GM23338 (cell line): ENCODE measurements around the gene EPHB2. TPM values are rescaled to one million over a fixed set of nuclear protein-coding genes. Genes with fewer than 3 reads are reported as not detected.

Source experiments
- ATAC-seq: fragments of 200-7000 bp; cut with Tn5 transposase; 3 replicates; pipeline ENCODE4 v1.9.1; 2020
- DNase-seq: peaks from one replicate; pipeline ENCODE4 v3.0.0-alpha.2; 2015; ENCODE audit warnings: low spot score
- H2AFZ ChIP-seq: fragments of 200-600 bp; sonication (generic); 2 replicates; pipeline ENCODE4 v1.8.0; 2016; ENCODE audit warnings: antibody characterized with exemption, mild to moderate bottlenecking, moderate library complexity
- H3F3A ChIP-seq: fragments of 200-600 bp; sonication (generic); replicated peaks from 2 replicates; pipeline ENCODE4 v1.8.0; 2017; ENCODE audit warnings: antibody characterized with exemption, mixed run types, low read depth
- H3K27ac ChIP-seq: fragments of 200-600 bp; sonication (generic); 2 replicates; pipeline ENCODE4 v1.6.1; 2016; ENCODE audit warnings: low read depth
- H3K27me3 ChIP-seq: fragments of 200-600 bp; sonication (generic); 2 replicates; pipeline ENCODE4 v1.8.0; 2016; ENCODE audit warnings: mild to moderate bottlenecking, mixed run types, moderate library complexity; ENCODE audit not compliant: insufficient read depth
- H3K36me3 ChIP-seq: fragments of 200-600 bp; sonication (generic); 2 replicates; pipeline ENCODE4 v1.8.0; 2016; ENCODE audit warnings: mild to moderate bottlenecking; ENCODE audit not compliant: insufficient read depth
- H3K4me1 ChIP-seq: fragments of 200-600 bp; sonication (generic); 2 replicates; pipeline ENCODE4 v1.8.0; 2016; ENCODE audit warnings: mild to moderate bottlenecking, moderate library complexity; ENCODE audit not compliant: insufficient read depth
- H3K4me2 ChIP-seq: fragments of 200-600 bp; sonication (generic); 2 replicates; pipeline ENCODE4 v1.7.1; 2017; ENCODE audit warnings: mixed run types
- H3K4me3 ChIP-seq: fragments of 200-600 bp; sonication (generic); 2 replicates; pipeline ENCODE4 v1.6.1; 2016; ENCODE audit warnings: mixed run types
- H3K79me2 ChIP-seq: fragments of 200-600 bp; sonication (generic); replicated peaks from 2 replicates; pipeline ENCODE4 v1.8.0; 2017; ENCODE audit warnings: mild to moderate bottlenecking; ENCODE audit not compliant: insufficient read depth
- H3K9me2 ChIP-seq: fragments of 200-600 bp; sonication (generic); 2 replicates; pipeline ENCODE4 v1.8.0; 2017; ENCODE audit not compliant: insufficient read depth
- H4K20me1 ChIP-seq: fragments of 200-600 bp; sonication (generic); replicated peaks from 2 replicates; pipeline ENCODE4 v1.8.0; 2017; ENCODE audit warnings: mild to moderate bottlenecking; ENCODE audit not compliant: insufficient read depth
- H3K27ac Mint-ChIP-seq: 2 replicates; pipeline ENCODE4 v1.8.0; 2020; ENCODE audit warnings: inconsistent platforms, mild to moderate bottlenecking, moderate library complexity, mixed read lengths
- H3K27me3 Mint-ChIP-seq: 3 replicates; pipeline ENCODE4 v1.8.0; 2022; ENCODE audit warnings: low read depth, mild to moderate bottlenecking, moderate library complexity, mixed read lengths, inconsistent platforms; ENCODE audit not compliant: insufficient read depth, poor library complexity
- H3K36me3 Mint-ChIP-seq: 3 replicates; pipeline ENCODE4 v1.8.0; 2021; ENCODE audit warnings: low read depth, mild to moderate bottlenecking, inconsistent platforms, moderate library complexity, mixed read lengths
- H3K4me1 Mint-ChIP-seq: 3 replicates; pipeline ENCODE4 v1.8.0; 2020; ENCODE audit warnings: mild to moderate bottlenecking, inconsistent platforms, mixed read lengths
- H3K4me3 Mint-ChIP-seq: 3 replicates; pipeline ENCODE4 v1.8.0; 2021; ENCODE audit warnings: moderate library complexity, mild to moderate bottlenecking, inconsistent platforms, mixed read lengths
- H3K9me3 Mint-ChIP-seq: 3 replicates; pipeline ENCODE4 v1.8.0; 2020; ENCODE audit warnings: moderate library complexity, mild to moderate bottlenecking, inconsistent platforms, mixed read lengths
- CREB1 ChIP-seq: fragments of 250-450 bp; sonication (Bioruptor Pico); IDR thresholded peaks from 2 replicates; pipeline ENCODE4 v1.5.0; 2020; ENCODE audit warnings: low read depth, mild to moderate bottlenecking, moderate library complexity
- ETS1 ChIP-seq: IDR thresholded peaks from 2 replicates; pipeline ENCODE4 v1.6.1; 2016; ENCODE audit warnings: antibody characterized with exemption
- EZH2 ChIP-seq: fragments of 200-600 bp; sonication (generic); IDR thresholded peaks from one replicate; pipeline ENCODE4 v1.8.0; 2017; ENCODE audit warnings: antibody characterized with exemption, mild to moderate bottlenecking, low read depth; ENCODE audit not compliant: unreplicated experiment
- EZH2phosphoT487 ChIP-seq: fragments of 200-600 bp; sonication (generic); IDR thresholded peaks from one replicate; pipeline ENCODE4 v1.8.1; 2018; ENCODE audit warnings: antibody characterized with exemption; ENCODE audit not compliant: unreplicated experiment
- JUNB ChIP-seq: IDR thresholded peaks from one replicate; pipeline ENCODE4 v1.6.1; 2016; ENCODE audit warnings: antibody characterized with exemption; ENCODE audit not compliant: unreplicated experiment
- NANOG ChIP-seq: IDR thresholded peaks from 2 replicates; pipeline ENCODE4 v1.6.1; 2016; ENCODE audit warnings: antibody characterized with exemption, borderline replicate concordance
- POLR2AphosphoS5 ChIP-seq: IDR thresholded peaks from 2 replicates; pipeline ENCODE4 v1.6.1; 2016; ENCODE audit warnings: antibody characterized with exemption, low read depth
- REST ChIP-seq: IDR thresholded peaks from one replicate; pipeline ENCODE4 v1.6.1; 2018; ENCODE audit warnings: antibody characterized with exemption; ENCODE audit not compliant: unreplicated experiment
- STAT1 ChIP-seq: IDR thresholded peaks from one replicate; pipeline ENCODE4 v1.6.1; 2016; ENCODE audit warnings: antibody characterized with exemption; ENCODE audit not compliant: unreplicated experiment
- ZNF114 ChIP-seq: fragments of 250-450 bp; sonication (Bioruptor Pico); IDR thresholded peaks from 2 replicates; pipeline ENCODE4 v1.5.0; 2020; ENCODE audit warnings: mild to moderate bottlenecking, moderate library complexity
- ZNF331 ChIP-seq: fragments of 250-450 bp; sonication (Bioruptor Pico); IDR thresholded peaks from 2 replicates; pipeline ENCODE4 v1.5.0; 2020; ENCODE audit warnings: low read depth, mild to moderate bottlenecking, moderate library complexity
- polyA plus RNA-seq: library from polyadenylated mRNA; unstranded; fragments of >200 nt; fragmentation: Nextera tagmentation; extraction: Ambion mirVana; gene quantifications from 2 replicates; pipeline ENCODE4 v1.2.1, GENCODE V29; 2016
- total RNA-seq: library from RNA; depleted of rRNA; stranded (reverse); fragments of >200 nt; shearing (Covaris generic); gene quantifications from 2 replicates; pipeline ENCODE4 v1.2.3, GENCODE V29; 2014
- TF ChIP-seq, protein P1 (sequence below): fragments of 250-450 bp; sonication (Bioruptor Pico); IDR thresholded peaks from 2 replicates; pipeline ENCODE4 v1.5.0; 2020; ENCODE audit warnings: mild to moderate bottlenecking, moderate library complexity
- TF ChIP-seq, protein P2 (sequence below), 2 experiments: fragments of 200-600 bp in 1 of 2; sonication (generic) in 1 of 2; conservative IDR thresholded peaks; 2 replicates each; pipeline versions ENCODE4 v1.5.1 to v1.6.1; 2016 to 2017; ENCODE audit warnings: antibody characterized with exemption in 2 of 2, low read depth in 2 of 2, mild to moderate bottlenecking in 2 of 2, moderate library complexity in 1 of 2

EPHB2 gene
- total and polyA plus RNA-seq, 2 experiments from 2014 or later = 4.1 to 20.1 TPM

- Histone ChIP-seq H3K4me2 (no peak overlapping the region), H3K27me3 (no peaks in the 10 kb centered on the region), H3K9me2 (no peaks in the 10 kb centered on the region), H3K27ac (no peak overlapping the region), H4K20me1 (no peaks in the 10 kb centered on the region; the same call in 1 of the 2 replicates), H3K36me3 (no peaks in the 10 kb centered on the region), H3F3A (no peaks in the 10 kb centered on the region), H3K4me3 (no peak overlapping the region), H3K4me1 (no peaks in the 10 kb centered on the region), H2AFZ (0 out of 2 replicates have a peak overlapping the region, but pooled peaks have one; percentile 43), H3K79me2 (no peaks in the 10 kb centered on the region)
- Mint-ChIP-seq H3K36me3 (no peaks in the 10 kb centered on the region), H3K9me3 (no peaks in the 10 kb centered on the region), H3K27me3 (peaks cover 10% of the 10 kb centered on the region), H3K4me3 (no peak overlapping the region), H3K4me1 (no peaks in the 10 kb centered on the region), H3K27ac (no peak overlapping the region)
- no peak for DNase-seq
- no peak for TF ChIP-seq EZH2phosphoT487
- no peak for TF ChIP-seq REST
- no peak for TF ChIP-seq ETS1
- TF ChIP-seq ZNF331 (CRISPR knock-in tag) = no peak
- TF ChIP-seq EZH2 = no peak
- TF ChIP-seq, protein P1, sequence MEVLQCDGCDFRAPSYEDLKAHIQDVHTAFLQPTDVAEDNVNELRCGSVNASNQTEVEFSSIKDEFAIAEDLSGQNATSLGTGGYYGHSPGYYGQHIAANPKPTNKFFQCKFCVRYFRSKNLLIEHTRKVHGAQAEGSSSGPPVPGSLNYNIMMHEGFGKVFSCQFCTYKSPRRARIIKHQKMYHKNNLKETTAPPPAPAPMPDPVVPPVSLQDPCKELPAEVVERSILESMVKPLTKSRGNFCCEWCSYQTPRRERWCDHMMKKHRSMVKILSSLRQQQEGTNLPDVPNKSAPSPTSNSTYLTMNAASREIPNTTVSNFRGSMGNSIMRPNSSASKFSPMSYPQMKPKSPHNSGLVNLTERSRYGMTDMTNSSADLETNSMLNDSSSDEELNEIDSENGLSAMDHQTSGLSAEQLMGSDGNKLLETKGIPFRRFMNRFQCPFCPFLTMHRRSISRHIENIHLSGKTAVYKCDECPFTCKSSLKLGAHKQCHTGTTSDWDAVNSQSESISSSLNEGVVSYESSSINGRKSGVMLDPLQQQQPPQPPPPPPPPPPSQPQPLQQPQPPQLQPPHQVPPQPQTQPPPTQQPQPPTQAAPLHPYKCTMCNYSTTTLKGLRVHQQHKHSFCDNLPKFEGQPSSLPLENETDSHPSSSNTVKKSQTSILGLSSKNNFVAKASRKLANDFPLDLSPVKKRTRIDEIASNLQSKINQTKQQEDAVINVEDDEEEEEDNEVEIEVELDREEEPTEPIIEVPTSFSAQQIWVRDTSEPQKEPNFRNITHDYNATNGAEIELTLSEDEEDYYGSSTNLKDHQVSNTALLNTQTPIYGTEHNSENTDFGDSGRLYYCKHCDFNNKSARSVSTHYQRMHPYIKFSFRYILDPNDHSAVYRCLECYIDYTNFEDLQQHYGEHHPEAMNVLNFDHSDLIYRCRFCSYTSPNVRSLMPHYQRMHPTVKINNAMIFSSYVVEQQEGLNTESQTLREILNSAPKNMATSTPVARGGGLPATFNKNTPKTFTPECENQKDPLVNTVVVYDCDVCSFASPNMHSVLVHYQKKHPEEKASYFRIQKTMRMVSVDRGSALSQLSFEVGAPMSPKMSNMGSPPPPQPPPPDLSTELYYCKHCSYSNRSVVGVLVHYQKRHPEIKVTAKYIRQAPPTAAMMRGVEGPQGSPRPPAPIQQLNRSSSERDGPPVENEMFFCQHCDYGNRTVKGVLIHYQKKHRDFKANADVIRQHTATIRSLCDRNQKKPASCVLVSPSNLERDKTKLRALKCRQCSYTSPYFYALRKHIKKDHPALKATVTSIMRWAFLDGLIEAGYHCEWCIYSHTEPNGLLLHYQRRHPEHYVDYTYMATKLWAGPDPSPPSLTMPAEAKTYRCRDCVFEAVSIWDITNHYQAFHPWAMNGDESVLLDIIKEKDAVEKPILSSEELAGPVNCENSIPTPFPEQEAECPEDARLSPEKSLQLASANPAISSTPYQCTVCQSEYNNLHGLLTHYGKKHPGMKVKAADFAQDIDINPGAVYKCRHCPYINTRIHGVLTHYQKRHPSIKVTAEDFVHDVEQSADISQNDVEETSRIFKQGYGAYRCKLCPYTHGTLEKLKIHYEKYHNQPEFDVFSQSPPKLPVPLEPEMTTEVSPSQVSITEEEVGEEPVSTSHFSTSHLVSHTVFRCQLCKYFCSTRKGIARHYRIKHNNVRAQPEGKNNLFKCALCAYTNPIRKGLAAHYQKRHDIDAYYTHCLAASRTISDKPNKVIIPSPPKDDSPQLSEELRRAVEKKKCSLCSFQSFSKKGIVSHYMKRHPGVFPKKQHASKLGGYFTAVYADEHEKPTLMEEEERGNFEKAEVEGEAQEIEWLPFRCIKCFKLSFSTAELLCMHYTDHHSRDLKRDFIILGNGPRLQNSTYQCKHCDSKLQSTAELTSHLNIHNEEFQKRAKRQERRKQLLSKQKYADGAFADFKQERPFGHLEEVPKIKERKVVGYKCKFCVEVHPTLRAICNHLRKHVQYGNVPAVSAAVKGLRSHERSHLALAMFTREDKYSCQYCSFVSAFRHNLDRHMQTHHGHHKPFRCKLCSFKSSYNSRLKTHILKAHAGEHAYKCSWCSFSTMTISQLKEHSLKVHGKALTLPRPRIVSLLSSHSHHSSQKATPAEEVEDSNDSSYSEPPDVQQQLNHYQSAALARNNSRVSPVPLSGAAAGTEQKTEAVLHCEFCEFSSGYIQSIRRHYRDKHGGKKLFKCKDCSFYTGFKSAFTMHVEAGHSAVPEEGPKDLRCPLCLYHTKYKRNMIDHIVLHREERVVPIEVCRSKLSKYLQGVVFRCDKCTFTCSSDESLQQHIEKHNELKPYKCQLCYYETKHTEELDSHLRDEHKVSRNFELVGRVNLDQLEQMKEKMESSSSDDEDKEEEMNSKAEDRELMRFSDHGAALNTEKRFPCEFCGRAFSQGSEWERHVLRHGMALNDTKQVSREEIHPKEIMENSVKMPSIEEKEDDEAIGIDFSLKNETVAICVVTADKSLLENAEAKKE (CRISPR knock-in tag) = no peak
- TF ChIP-seq, protein P2, sequence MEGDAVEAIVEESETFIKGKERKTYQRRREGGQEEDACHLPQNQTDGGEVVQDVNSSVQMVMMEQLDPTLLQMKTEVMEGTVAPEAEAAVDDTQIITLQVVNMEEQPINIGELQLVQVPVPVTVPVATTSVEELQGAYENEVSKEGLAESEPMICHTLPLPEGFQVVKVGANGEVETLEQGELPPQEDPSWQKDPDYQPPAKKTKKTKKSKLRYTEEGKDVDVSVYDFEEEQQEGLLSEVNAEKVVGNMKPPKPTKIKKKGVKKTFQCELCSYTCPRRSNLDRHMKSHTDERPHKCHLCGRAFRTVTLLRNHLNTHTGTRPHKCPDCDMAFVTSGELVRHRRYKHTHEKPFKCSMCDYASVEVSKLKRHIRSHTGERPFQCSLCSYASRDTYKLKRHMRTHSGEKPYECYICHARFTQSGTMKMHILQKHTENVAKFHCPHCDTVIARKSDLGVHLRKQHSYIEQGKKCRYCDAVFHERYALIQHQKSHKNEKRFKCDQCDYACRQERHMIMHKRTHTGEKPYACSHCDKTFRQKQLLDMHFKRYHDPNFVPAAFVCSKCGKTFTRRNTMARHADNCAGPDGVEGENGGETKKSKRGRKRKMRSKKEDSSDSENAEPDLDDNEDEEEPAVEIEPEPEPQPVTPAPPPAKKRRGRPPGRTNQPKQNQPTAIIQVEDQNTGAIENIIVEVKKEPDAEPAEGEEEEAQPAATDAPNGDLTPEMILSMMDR (conservative IDR thresholded peaks at IDR 0.05; ENCODE audit: low read depth in 2 of 2) = no peak
- TF ChIP-seq POLR2AphosphoS5 = no peak
- no peak for TF ChIP-seq JUNB
- no peak for TF ChIP-seq ZNF114
- TF ChIP-seq STAT1 = no peak
- no peak for TF ChIP-seq NANOG
- TF ChIP-seq CREB1 = no peak
- ATAC-seq = no peak
Observed at GRCh38 chr1:22697980-22698379, 12.7 kb upstream of the EPHB2 start.
